ENCODE data around the gene RBM12.
"Not testable (repeated sequence)": the region's sequence is repeated elsewhere in the genome, so short reads cannot be mapped to it uniquely, and the experiment has no call there.

The RBM12 gene

DNA sequence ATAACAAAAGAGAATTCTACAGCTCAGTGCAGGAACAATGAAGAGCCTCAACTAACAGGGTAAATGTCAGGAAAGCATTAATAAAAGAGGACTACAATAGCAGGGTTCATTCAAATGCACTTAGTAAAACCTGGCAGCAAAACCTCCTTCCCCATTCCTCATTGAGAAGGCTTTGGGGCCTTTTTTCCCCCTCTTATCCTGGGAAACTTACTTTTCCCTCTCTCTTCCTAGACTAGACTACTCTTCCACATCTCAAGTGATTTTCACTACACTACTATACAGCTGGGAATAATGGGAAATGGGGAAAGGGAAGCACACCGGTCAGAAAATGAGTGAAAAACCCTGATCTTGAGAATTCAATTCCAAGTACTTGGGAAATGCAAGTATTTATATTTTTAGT lies 44.6 kb upstream of the RBM12 start:
- no peak for TF ChIP-seq CTCF (conservative IDR thresholded peaks at IDR 0.05; ENCODE audit: low read depth, low read length)
- no peak overlapping the region for H3K4me3 ChIP-seq (ENCODE audit: low read depth, low read length)

GRCh38 chr20:35708502-35708901 lies 43.8 kb upstream of the RBM12 start:
- no peak overlapping the region for H3K4me3 ChIP-seq (ENCODE audit: low read depth, low read length)
- no peak for TF ChIP-seq CTCF (conservative IDR thresholded peaks at IDR 0.05; ENCODE audit: low read depth, low read length)
- DNase-seq (ENCODE audit: low read depth), result no peak

More for the DNA sequence above, 44.6 kb upstream of the RBM12 start:
- no peak for DNase-seq (ENCODE audit: low read depth)

- not testable (repeated sequence) for DNase-seq (ENCODE audit: low read depth)
Observed at GRCh38 chr20:35706591-35707529, 42.2 kb upstream of the RBM12 start.

DNA sequence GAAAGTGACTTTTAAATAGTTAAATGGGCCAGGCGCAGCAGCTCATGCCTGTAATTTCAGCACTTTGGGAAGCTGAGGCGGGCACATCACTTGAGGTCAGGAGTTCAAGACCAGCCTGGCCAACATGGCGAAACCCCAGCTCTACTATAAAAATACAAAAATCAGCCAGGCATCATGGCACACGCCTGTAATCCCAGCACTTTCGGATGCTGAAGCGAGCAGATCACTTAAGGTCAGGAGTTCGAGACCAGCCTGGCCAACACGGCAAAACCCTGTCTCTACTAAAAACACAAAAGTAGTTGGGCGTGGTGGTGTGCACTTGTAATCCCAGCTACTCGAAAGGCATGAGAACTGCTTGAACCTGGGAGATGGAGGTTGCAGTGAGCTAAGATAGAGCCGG lies 41.2 kb upstream of the RBM12 start:
- not testable (repeated sequence) for H3K4me3 ChIP-seq (ENCODE audit: low read depth, low read length); DNase-seq (ENCODE audit: low read depth)

More at GRCh38 chr20:35706591-35707529, 42.2 kb upstream of the RBM12 start:
- not testable (repeated sequence) for H3K4me3 ChIP-seq (ENCODE audit: low read depth, low read length)

DNA sequence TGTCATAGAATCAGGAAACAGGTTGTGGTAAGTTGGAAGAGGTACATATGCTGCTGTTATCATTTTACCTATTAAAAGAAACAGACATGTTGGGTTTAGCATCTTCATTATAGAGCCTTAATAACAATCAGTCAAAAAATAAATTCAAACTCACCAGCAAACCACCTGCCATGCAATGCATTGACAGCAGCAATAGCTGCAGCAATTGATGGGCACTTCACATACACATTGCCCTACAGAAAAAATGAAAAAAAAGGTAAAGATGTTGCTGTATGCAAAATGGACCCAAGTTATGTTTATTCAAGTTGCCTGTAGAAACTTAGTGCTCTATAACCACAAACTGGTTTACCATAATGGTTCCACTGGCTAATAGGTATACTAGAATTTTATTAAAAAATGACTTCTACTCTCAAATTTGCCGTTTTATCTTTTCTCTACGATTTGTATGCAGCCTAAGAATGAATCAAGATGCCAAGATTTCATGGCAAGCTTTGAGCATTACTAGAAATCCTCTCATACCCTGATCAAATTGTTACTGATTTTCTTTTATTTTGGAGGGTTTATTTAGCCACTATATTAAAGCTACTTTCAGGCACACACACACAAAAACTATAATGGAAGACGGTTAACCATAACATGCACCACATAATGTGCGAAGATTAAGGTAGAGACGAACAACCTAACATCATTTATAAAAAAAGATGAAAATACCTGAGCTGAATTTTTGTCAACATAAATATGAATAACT lies 40.0 kb upstream of the RBM12 start:
- no peak overlapping the region for H3K4me3 ChIP-seq (ENCODE audit: low read depth, low read length)
- TF ChIP-seq CTCF (conservative IDR thresholded peaks at IDR 0.05; ENCODE audit: low read depth, low read length), result no peak
- no peak for DNase-seq (ENCODE audit: low read depth)

GRCh38 chr20:35702824-35703695 lies 38.4 kb upstream of the RBM12 start:
- no peak overlapping the region for H3K4me3 ChIP-seq (ENCODE audit: low read depth, low read length)
- TF ChIP-seq CTCF (conservative IDR thresholded peaks at IDR 0.05; ENCODE audit: low read depth, low read length), result no peak
- DNase-seq (ENCODE audit: low read depth), result no peak

GRCh38 chr20:35702051-35702823 lies 37.5 kb upstream of the RBM12 start:
- no peak for DNase-seq (ENCODE audit: low read depth)
- no peak for TF ChIP-seq CTCF (conservative IDR thresholded peaks at IDR 0.05; ENCODE audit: low read depth, low read length)
- no peak overlapping the region for H3K4me3 ChIP-seq (ENCODE audit: low read depth, low read length)
